HG03378 (cell line): ENCODE measurements around the gene DBET.
"Not testable (repeated sequence)": the region's sequence is repeated elsewhere in the genome, so short reads cannot be mapped to it uniquely, and the experiment has no call there.

Experiments
- ATAC-seq: cut with Tn5 transposase; IDR thresholded peaks from one replicate; pipeline ENCODE4 v1.9.1; 2021; ENCODE audit warnings: mild to moderate bottlenecking, moderate library complexity; ENCODE audit not compliant: unreplicated experiment

DBET gene

DNA sequence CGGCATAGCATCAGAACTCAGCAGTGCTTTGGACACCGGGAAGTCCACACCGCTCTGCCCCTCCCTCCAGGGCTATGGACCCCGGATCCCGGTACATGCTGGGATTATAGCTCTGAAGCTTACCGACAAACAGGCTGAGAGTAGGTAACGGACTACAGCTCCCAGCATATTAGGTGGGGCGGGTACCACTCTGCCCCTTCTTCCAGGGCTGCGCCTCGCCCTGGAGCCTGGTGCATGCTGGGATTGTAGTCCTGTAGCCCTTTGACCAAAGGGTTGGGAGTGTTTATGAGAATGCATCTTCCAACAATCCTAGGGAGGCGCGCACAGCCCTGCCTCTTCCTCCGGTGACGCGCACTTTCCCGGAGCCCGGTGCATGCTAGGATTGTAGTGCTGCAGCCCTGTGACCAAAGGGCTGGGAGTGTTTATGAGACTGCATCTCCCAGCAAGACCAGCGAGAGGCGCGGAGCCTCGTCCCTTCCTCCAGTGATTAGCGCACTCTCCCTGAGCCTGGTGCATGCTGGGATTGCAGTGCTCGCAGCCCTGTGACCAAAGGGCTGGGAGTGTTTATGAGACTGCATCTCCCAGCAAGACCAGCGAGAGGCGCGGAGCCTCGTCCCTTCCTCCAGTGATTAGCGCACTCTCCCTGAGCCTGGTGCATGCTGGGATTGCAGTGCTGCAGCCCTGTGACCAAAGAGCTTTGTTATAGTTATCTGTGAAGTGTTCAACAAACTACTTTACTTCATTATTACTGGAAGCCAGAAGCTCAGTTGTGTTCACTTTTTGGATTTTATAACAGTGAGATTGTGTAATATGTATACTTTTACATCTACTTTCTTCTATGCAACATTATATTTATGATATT, 14.7 kb upstream of the DBET start:
- ATAC-seq: not testable (repeated sequence)

DNA sequence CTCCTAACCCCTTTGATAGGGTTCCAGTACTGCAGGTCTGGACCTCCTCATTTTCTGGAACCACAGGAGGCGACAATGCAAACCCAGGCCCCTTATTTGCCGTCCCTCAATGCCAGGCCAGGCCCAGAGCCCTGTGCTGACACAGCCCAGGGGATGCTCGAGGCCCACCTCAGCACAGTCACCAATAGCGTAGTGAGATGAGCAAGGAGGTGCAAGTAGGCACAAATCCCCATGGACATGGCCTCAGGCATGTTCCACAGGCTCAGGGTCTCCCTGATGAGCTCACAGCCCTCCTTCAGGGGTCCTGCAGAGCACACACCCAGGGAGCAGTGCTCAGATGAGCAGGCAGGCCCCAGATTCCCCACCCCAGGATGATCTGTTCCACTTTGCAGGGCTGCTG, 5.3 kb upstream of the DBET start:
- not testable (repeated sequence) for ATAC-seq

DNA sequence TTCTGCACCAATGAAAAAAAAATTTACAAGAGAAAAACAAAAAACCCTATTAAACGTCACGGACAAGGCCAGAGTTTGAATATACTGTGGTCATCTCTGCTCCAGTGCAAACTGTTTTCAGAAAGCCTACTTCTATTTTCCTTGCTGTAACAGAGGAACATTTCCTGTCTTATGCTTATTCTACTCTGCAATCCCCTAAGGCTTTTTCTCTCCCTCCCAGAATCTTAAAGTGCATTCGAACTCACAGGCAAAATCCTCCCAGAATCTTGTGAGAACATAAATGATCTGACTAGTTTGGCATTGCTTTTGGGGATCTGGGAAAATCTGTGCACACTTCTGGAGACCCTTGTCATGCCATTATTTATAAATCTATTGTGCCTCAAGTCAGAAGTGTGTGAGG, 503 bp downstream of the DBET start:
- ATAC-seq: not testable (repeated sequence)

DNA sequence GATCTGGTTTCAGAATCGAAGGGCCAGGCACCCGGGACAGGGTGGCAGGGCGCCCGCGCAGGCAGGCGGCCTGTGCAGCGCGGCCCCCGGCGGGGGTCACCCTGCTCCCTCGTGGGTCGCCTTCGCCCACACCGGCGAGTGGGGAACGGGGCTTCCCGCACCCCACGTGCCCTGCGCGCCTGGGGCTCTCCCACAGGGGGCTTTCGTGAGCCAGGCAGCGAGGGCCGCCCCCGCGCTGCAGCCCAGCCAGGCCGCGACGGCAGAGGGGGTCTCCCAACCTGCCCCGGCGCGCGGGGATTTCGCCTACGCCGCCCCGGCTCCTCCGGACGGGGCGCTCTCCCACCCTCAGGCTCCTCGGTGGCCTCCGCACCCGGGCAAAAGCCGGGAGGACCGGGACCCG, 4.0 kb downstream of the DBET start:
- ATAC-seq: not testable (repeated sequence)

DNA sequence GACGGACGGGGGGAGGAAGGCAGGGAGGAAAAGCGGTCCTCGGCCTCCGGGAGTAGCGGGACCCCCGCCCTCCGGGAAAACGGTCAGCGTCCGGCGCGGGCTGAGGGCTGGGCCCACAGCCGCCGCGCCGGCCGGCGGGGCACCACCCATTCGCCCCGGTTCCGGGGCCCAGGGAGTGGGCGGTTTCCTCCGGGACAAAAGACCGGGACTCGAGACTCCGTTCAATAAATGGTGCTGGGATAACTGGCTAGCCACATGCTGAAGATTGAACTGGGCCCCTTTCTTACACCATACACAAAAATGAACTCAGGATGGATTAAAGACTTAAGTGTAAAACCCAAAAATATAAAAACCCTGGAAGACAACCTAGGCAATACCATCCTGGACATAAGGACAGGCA, 28.8 kb downstream of the DBET start:
- not testable (repeated sequence) for ATAC-seq

DNA sequence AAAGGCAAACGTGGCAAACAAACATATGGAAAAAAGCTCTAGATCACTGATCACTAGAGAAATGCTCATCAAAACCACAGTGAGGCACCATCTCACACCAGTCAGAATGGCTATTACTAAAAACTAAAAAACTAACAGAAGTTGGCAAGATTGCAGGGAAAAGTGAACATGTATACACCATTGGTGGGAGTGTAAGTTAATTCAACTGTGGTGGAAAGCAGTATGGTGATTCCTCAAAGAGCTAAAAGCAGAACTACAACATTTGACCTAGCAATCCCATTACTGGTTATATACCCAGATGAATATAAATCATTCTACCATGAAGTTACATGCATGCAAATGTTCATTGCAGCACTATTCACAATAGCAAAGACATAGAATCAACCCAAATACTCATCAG, 29.7 kb downstream of the DBET start:
- ATAC-seq: not testable (repeated sequence)

DNA sequence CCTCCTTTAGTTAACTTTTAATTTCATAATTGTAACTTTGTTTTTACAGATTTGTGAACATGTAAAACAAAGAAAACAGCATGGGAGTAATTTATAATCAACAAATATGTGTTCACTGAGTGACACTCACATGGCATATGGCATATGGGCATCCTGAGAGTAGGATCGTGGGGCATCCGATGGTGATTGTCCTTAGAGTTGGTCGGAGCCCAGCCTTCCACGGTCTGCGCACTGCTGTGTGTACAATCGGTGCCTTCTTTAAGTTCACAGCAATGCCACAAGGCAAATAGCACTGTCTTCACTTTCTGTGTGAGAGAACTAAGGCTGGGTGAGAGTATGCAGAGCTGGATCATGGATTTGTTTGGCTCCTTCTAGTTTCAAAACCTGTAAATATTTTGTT, 31.0 kb downstream of the DBET start:
- not testable (repeated sequence) for ATAC-seq

DNA sequence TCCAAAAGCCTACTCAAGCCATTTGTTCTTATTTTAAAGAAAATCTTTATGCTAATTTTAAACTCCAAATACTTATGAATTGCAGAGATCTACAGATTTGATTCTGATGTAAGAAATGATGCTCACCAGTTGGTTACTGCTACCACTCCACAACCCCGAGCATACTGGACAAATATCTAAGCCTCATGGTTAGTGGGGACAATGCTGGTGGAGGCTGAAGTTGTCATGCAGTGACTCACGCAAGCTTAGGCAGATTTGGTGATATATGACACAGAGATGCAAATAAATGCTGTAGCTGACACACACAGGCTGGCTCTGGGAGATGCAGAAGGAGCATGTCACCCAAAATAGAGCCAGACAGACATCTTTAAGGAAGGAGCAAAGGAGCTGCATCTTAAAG, 35.3 kb downstream of the DBET start:
- ATAC-seq: not testable (repeated sequence)

DNA sequence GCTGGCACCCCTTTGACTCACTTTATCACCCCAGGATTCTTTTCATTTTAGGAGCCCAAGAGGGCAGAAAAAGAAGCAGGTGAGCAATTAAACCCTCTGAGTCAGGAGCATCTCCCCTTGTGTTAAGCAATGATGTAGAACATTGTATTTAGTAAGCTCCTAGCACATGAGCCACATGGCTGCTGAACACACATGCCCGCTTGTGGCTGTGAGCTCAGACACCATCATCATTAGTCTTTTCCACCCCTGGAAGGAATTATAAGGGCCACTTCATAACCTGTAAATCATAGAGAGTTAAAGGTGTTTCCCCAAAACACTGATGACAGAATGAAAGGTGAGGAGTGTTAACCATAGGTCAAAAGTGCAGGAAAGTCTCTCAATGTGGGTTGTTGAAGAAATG, 37.2 kb downstream of the DBET start:
- ATAC-seq: not testable (repeated sequence)

DNA sequence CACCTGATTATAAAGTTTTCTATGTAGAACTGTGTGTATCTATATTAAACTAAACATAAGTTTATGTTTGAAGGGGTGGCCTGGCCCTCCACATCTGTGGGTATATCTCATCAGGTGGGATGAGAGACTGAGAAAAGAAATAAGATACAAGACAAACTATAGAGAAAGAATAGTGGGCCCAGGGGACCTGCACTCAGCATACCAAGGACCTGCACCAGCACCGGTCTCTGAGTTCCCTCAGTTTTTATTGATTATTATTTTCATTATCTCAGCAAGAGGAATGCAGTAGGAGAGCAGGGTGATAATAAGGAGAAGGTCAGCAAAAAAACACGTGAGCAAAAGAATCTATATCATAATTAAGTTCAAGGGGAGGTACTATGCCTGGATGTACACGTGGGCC, 41.9 kb downstream of the DBET start:
- ATAC-seq: not testable (repeated sequence)

DNA sequence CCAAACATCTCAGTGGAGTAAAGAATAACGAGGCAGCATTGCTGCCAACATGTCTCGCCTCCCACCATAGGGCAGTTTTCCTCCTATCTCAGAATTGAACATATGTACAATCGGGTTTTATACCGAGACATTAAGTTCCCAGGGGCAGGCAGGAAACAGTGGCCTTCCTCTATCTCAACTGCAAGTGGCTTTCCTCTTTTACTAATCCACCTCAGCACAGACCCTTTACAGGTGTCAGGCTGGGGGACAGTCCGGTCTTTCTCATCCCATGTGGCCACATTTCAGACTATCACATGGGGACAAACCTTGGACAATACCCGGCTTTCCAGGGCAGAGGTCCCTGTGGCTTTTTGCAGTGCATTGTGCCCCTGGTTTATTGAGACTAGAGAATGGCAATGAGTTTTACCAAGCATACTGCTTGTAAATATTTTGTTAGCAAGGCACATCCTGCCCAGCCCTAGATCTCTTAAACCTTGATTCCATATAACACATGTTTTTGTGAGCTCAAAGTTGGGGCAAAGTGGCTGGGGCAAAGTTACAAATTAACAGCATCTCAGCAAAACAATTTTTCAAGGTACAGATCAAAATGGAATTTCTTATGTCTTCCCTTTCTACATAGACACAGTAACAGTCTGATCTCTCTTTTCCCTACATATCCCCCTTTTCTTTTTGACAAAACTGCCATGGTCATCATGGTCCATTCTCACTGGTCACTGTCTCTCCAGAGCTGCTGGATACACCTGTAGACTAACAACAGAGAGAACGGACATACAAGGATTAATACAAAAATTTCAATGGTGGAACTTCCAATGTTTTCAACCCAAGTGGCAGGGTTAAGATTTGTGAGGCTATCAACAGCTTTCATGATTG, 42.5 kb downstream of the DBET start:
- not testable (repeated sequence) for ATAC-seq

DNA sequence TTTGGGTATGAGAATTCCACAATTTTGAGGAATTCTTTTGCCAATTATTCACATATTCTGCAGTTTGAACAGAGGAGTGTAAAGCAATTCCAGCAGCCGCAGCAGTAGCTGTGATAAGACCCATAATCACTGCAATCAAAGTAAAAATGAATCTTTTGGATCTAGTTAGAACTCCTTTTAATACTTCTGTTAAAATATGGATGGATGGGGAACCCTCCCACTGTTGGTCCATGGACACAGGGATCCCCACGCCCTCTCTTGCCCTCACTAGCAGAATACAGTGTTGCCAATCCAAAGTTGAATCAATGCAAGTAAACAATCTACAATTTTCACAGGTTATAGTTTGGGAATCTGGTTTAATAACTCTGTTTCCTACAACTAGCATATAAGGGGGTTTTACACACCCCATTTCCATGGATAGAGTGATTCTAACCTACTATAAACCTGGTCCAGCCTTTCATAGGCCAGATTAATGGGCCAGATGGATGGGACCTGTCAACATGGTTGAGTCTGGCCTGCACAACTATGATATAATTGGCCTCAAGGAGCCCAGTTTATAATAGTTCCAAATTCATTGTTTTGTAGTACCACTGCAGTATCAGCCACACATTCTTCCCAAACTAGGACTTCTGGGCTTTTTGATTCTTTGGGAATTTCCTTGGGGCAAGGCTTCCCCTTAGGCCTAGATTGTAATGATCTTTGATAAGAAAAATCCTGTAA, 43.6 kb downstream of the DBET start:
- not testable (repeated sequence) for ATAC-seq

DNA sequence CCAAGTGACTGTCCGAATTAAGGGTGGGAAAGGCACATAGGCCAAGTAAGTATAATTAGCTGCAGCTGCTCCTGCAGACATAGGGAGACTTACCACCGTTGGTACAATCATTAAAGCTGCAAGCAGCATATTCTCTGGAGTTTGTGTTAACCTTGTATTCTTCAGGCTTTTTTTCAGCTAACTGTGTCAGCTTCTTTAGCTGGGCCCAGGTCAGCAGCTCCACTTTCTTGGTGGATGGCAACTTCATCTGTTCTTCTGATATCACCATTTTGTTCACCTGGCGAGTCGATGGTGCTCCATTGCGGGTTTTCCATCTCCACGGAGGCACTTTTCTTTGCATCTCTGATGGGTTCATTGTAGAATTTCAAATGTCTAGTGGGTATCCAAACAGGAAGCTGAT, 44.5 kb downstream of the DBET start:
- ATAC-seq: not testable (repeated sequence)

DNA sequence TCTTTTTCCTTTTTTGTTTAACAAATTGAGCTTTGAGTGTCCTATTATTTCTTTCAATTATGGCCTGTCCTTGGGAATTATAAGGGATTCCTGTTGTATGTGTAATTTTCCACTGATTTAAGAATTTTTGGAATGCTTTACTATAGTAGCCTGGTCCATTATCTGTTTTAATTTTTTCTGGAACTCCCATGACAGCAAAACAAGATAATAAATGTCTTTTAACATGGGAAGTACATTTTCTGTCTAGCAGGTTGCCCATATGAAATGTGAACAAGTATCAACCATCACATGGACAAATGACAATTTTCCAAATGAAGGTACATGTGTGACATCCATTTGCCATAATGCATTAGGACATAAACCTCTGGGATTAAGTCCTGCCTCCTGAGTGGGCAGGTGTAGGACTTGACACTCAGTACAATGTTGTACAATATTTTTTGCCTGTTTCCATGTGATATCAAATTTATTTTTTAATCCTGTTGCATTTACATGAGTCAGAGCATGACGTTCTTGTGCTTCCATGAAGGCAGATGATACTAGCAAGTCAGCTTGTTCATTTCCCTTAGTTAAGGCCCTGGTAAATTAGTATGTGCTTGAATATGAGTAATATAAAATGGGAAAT, 45.2 kb downstream of the DBET start:
- ATAC-seq: not testable (repeated sequence)

DNA sequence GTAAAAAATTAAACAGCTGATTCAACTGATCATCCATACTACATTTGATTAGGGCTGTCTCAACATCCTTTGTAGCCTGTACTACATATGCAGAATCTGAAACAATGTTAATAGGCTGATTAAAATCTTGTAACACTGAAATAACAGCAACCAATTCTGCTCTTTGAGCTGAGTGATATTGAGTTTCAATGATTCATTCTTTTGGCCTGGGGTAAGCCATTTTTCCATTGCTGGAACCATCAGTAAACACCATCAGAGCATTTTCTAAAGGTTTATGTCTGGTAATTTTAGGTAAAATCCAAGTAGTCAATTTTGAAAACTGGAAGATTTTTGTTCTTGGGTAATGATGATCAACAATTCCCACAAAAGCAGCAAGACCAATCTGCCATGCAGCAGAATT, 45.7 kb downstream of the DBET start:
- not testable (repeated sequence) for ATAC-seq

DNA sequence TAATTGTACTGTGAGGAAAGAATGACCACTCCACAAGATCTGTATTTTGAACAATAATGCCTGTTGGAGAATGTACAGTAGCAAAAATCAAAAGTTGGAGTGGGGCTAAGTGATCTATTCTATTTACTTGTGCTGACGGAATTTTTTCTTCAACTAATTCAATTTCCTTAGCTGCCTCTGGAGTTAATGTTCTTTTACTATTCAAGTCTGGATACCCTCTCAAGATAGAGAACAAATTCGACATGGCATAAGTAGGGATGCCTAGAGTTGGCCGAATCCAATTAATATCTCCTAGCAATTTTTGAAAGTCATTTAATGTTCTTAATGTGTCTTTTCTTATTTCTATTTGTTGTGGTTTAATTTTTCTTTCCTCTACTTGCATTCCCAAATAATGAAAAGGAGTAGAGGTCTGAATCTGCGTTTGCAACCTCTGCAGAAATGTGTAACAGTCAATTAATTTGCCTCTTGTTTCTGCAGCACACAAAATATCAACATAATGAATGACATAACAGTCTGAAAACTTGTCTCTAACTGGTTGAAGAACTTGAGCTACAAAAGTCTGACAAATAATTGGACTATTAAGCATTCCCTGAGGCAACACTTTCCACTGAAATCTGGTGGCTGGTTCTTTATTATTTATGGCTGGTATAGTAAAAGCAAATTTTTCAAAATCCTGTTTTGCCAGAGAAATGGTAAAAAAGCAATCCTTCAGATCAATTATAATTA, 46.4 kb downstream of the DBET start:
- ATAC-seq: not testable (repeated sequence)

DNA sequence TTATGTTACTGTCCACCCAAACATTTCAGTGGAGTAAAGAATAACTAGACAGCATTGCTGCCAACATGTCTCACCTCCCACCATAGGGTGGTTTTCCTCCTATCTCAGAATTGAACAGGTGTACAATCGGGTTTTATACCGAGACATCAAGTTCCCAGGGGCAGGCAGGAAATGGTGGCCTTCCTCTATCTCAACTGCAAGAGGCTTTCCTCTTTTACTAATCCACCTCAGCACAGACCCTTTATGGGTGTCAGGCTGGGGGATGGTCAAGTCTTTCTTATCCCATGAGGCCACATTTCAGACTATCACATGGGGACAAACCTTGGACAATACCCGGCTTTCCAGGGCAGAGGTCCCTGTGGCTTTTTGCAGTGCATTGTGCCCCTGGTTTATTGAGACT, 48.6 kb downstream of the DBET start:
- not testable (repeated sequence) for ATAC-seq

DNA sequence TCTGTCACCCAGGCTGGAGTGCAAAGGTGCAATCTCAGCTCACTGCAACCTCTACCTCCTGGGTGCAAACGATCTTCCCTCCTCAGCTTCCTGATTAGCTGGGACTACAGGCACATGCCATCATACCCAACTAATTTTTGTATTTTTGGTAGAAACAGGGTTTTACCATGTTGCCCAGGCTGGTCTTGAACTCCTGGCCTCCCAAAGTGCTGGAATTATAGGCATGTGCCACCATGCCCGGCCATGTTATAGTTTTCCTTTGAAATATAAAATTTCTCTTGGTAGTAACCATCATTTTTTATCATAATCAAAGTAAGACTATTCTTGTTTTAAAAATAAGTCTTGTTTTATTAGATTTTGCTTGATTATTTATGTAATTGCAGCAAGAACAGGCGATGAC, 50.7 kb downstream of the DBET start:
- not testable (repeated sequence) for ATAC-seq
